Measurements from ENCODE around the gene L3MBTL4.

DNA sequence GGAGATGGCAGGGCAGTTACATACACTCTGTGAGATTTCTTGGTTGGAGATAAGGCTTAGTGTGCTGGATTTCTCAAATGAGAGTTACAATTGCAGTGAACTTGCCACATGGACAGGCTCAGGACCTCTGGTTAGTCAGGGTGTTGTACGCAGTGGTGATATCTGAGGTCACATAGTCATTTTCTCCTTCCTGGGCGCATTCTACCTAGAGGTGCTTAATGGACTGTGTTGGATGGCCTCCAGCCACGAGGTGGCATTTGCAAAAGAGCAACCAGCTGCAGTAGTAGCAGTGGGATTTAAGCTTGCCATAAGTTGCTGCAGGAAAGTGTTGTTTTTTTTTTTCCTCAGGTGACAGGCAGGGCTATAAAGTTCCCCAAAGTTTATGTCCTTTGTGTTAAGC is 345.6 kb downstream of the L3MBTL4 start:
- TF ChIP-seq EP300 (IDR thresholded peaks at IDR 0.05; ENCODE audit: borderline replicate concordance): no peak
- TF ChIP-seq RAD21 (IDR thresholded peaks at IDR 0.05; ENCODE audit: low read depth): no peak
- no peak for TF ChIP-seq REST (IDR thresholded peaks at IDR 0.05; ENCODE audit: low read depth)
- no peak for TF ChIP-seq CEBPB (IDR thresholded peaks at IDR 0.05)
- TF ChIP-seq NFIC (IDR thresholded peaks at IDR 0.05): no peak
- no peak for TF ChIP-seq TAF1 (IDR thresholded peaks at IDR 0.05; ENCODE audit: low read depth)
- TF ChIP-seq, protein P1, sequence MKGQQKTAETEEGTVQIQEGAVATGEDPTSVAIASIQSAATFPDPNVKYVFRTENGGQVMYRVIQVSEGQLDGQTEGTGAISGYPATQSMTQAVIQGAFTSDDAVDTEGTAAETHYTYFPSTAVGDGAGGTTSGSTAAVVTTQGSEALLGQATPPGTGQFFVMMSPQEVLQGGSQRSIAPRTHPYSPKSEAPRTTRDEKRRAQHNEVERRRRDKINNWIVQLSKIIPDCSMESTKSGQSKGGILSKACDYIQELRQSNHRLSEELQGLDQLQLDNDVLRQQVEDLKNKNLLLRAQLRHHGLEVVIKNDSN (IDR thresholded peaks at IDR 0.05): no peak
- TF ChIP-seq YY1 (IDR thresholded peaks at IDR 0.05; ENCODE audit: low read depth): no peak
- TF ChIP-seq EGR1 (IDR thresholded peaks at IDR 0.05): no peak
